HL-60 (cell line): ENCODE data around the gene THRB.

Source experiments
- DNase-seq, 2 experiments: peaks; one replicate each; pipeline ENCODE4 v3.0.0-alpha.2; 2010 to 2020; ENCODE audit warnings: low read depth in 1 of 2, low spot score in 1 of 2
- H3K27ac ChIP-seq: fragments of 250-450 bp; sonication (Bioruptor Pico); replicated peaks from 2 replicates; pipeline ENCODE4 v1.5.1; 2020; ENCODE audit warnings: mild to moderate bottlenecking, moderate library complexity
- H3K27me3 ChIP-seq: fragments of 250-450 bp; sonication (Bioruptor Pico); 2 replicates; pipeline ENCODE4 v1.5.1; 2021; ENCODE audit warnings: mild to moderate bottlenecking, moderate library complexity; ENCODE audit not compliant: insufficient read depth, poor library complexity, severe bottlenecking
- H3K4me3 ChIP-seq: replicated peaks from 2 replicates; pipeline ENCODE4 v1.5.1; 2011; ENCODE audit warnings: mild to moderate bottlenecking, control low read depth, low read length; ENCODE audit not compliant: insufficient read depth
- CTCF ChIP-seq: IDR thresholded peaks from one replicate; pipeline ENCODE4 v1.5.1; 2011; ENCODE audit warnings: low read length, control low read depth, inconsistent platforms; ENCODE audit not compliant: insufficient read depth
- GABPA ChIP-seq: IDR thresholded peaks from 2 replicates; pipeline ENCODE4 v1.6.1; 2012; ENCODE audit warnings: low read depth
- POLR2AphosphoS5 ChIP-seq: IDR thresholded peaks from 2 replicates; pipeline ENCODE4 v1.6.1; 2012; ENCODE audit warnings: low read depth
- REST ChIP-seq: IDR thresholded peaks from 2 replicates; pipeline ENCODE4 v1.6.1; 2012; ENCODE audit warnings: low read depth; ENCODE audit not compliant: insufficient replicate concordance
- SPI1 ChIP-seq: IDR thresholded peaks from 2 replicates; pipeline ENCODE4 v1.6.1; 2012; ENCODE audit warnings: low read depth, mild to moderate bottlenecking, borderline replicate concordance

The THRB gene

GRCh38 chr3:24133942-24134341 is 360.7 kb downstream of the THRB start:
- no peak overlapping the region for H3K4me3 ChIP-seq
- no peak for DNase-seq
- no peaks in the 10 kb centered on the region for H3K27me3 ChIP-seq
- TF ChIP-seq POLR2AphosphoS5, result no peak
- no peak for TF ChIP-seq SPI1
- no peak for TF ChIP-seq REST
- no peak for TF ChIP-seq GABPA
- TF ChIP-seq CTCF, result no peak
- no peak overlapping the region for H3K27ac ChIP-seq

- H3K4me3 ChIP-seq, result no peak overlapping the region
- no peaks in the 10 kb centered on the region for H3K27me3 ChIP-seq
- no peak for TF ChIP-seq REST
- TF ChIP-seq CTCF, result no peak
- TF ChIP-seq POLR2AphosphoS5, result no peak
- no peak for TF ChIP-seq GABPA
- H3K27ac ChIP-seq, result no peak overlapping the region
- no peak for DNase-seq
These were observed 361.2 kb downstream of the THRB start for GRCh38 chr3:24133436-24133835.

- Histone ChIP-seq H3K27me3 (no peaks in the 10 kb centered on the region), H3K4me3 (no peak overlapping the region), H3K27ac (no peak overlapping the region)
- no peak for DNase-seq
- TF ChIP-seq REST (no peak), CTCF (no peak), GABPA (no peak)
These were observed 365.1 kb downstream of the THRB start for GRCh38 chr3:24129549-24129948.
